GM12865 (cell line): ENCODE results near the gene MAP4K3.

Experiments
- DNase-seq: peaks from one replicate; pipeline ENCODE4 v3.0.0; 2010; ENCODE audit warnings: low read depth
- H3K4me3 ChIP-seq: 2 replicates; pipeline ENCODE4 v1.5.1; 2011; ENCODE audit warnings: mild to moderate bottlenecking, low read depth, low read length, control low read depth
- CTCF ChIP-seq: IDR thresholded peaks from 2 replicates; pipeline ENCODE4 v1.5.1; 2011; ENCODE audit warnings: low read length, control low read depth, low read depth, inconsistent platforms; ENCODE audit not compliant: insufficient read depth; ENCODE audit errors: missing control alignments

Gene MAP4K3

GRCh38 chr2:39240758-39241157 is 196.3 kb downstream of the MAP4K3 start:
- TF ChIP-seq CTCF, result no peak
- no peak for DNase-seq
- no peak overlapping the region for H3K4me3 ChIP-seq

GRCh38 chr2:39234754-39235153 is 202.3 kb downstream of the MAP4K3 start:
- DNase-seq, result no peak
- no peak overlapping the region for H3K4me3 ChIP-seq
- no peak for TF ChIP-seq CTCF

GRCh38 chr2:39232141-39232540 is 204.9 kb downstream of the MAP4K3 start:
- H3K4me3 ChIP-seq, result no peak overlapping the region
- no peak for DNase-seq
- no peak for TF ChIP-seq CTCF

GRCh38 chr2:39228413-39229209 is 208.5 kb downstream of the MAP4K3 start:
- no peak for TF ChIP-seq CTCF
- peak; percentile 40 for DNase-seq
- peak overlapping the region; percentile 18 for H3K4me3 ChIP-seq

- no peak overlapping the region for H3K4me3 ChIP-seq
- peak; percentile 86 for DNase-seq
- TF ChIP-seq CTCF, result peak; percentile 81
Measured at GRCh38 chr2:39227628-39228412, 209.3 kb downstream of the MAP4K3 start.

- H3K4me3 ChIP-seq, result no peak overlapping the region
- TF ChIP-seq CTCF, result no peak
- peak; percentile 40 for DNase-seq
Measured at GRCh38 chr2:39225567-39225966, 211.5 kb downstream of the MAP4K3 start.
